ENCODE measurements around the gene TMEM178A.

Gene TMEM178A

GRCh38 chr2:39723497-39723896, 57.8 kb downstream of the TMEM178A start:
- TF ChIP-seq CEBPB (IDR thresholded peaks at IDR 0.05): no peak
- TF ChIP-seq TAF1 (IDR thresholded peaks at IDR 0.05; ENCODE audit: low read depth): no peak
- TF ChIP-seq ZBTB7A (IDR thresholded peaks at IDR 0.05; ENCODE audit: low read depth): no peak
- no peak for TF ChIP-seq FOXM1 (IDR thresholded peaks at IDR 0.05; ENCODE audit: borderline replicate concordance, low read depth)
- TF ChIP-seq TEAD4 (IDR thresholded peaks at IDR 0.05): no peak
- TF ChIP-seq EP300 (IDR thresholded peaks at IDR 0.05; ENCODE audit: borderline replicate concordance): no peak
- TF ChIP-seq TCF12 (IDR thresholded peaks at IDR 0.05; ENCODE audit: low read depth): no peak
- no peak for TF ChIP-seq CREB1 (IDR thresholded peaks at IDR 0.05; ENCODE audit: low read depth)
- TF ChIP-seq EGR1 (IDR thresholded peaks at IDR 0.05): no peak
- TF ChIP-seq MAX (IDR thresholded peaks at IDR 0.05): no peak
- TF ChIP-seq NFIC (IDR thresholded peaks at IDR 0.05): no peak
- no peak for TF ChIP-seq USF1 (IDR thresholded peaks at IDR 0.05)
- no peak for TF ChIP-seq REST (IDR thresholded peaks at IDR 0.05; ENCODE audit: low read depth)
- TF ChIP-seq RAD21 (IDR thresholded peaks at IDR 0.05; ENCODE audit: low read depth): no peak
- no peak for TF ChIP-seq YY1 (IDR thresholded peaks at IDR 0.05; ENCODE audit: low read depth)

GRCh38 chr2:39723946-39724827, 58.5 kb downstream of the TMEM178A start:
- TF ChIP-seq EGR1 (IDR thresholded peaks at IDR 0.05) (no peak), YY1 (IDR thresholded peaks at IDR 0.05; ENCODE audit: low read depth) (no peak), FOXM1 (IDR thresholded peaks at IDR 0.05; ENCODE audit: borderline replicate concordance, low read depth) (peak; percentile 53), TCF12 (IDR thresholded peaks at IDR 0.05; ENCODE audit: low read depth) (peak; percentile 67), TEAD4 (IDR thresholded peaks at IDR 0.05) (peak; percentile 96), MAX (IDR thresholded peaks at IDR 0.05) (no peak), RAD21 (IDR thresholded peaks at IDR 0.05; ENCODE audit: low read depth) (no peak), NFIC (IDR thresholded peaks at IDR 0.05) (peak; percentile 42; the same call in 1 of the 2 replicates), TAF1 (IDR thresholded peaks at IDR 0.05; ENCODE audit: low read depth) (no peak), ZBTB7A (IDR thresholded peaks at IDR 0.05; ENCODE audit: low read depth) (no peak), CEBPB (IDR thresholded peaks at IDR 0.05) (no peak), REST (IDR thresholded peaks at IDR 0.05; ENCODE audit: low read depth) (no peak), CREB1 (IDR thresholded peaks at IDR 0.05; ENCODE audit: low read depth) (no peak), USF1 (IDR thresholded peaks at IDR 0.05) (no peak), EP300 (IDR thresholded peaks at IDR 0.05; ENCODE audit: borderline replicate concordance) (peak; percentile 75)

- TF ChIP-seq USF1 (IDR thresholded peaks at IDR 0.05): no peak
- TF ChIP-seq TAF1 (IDR thresholded peaks at IDR 0.05; ENCODE audit: low read depth): no peak
- TF ChIP-seq CEBPB (IDR thresholded peaks at IDR 0.05): no peak
- TF ChIP-seq EP300 (IDR thresholded peaks at IDR 0.05; ENCODE audit: borderline replicate concordance): no peak
- TF ChIP-seq REST (IDR thresholded peaks at IDR 0.05; ENCODE audit: low read depth): no peak
- no peak for TF ChIP-seq NFIC (IDR thresholded peaks at IDR 0.05)
- no peak for TF ChIP-seq RAD21 (IDR thresholded peaks at IDR 0.05; ENCODE audit: low read depth)
- TF ChIP-seq EGR1 (IDR thresholded peaks at IDR 0.05): no peak
- no peak for TF ChIP-seq TEAD4 (IDR thresholded peaks at IDR 0.05)
- TF ChIP-seq TCF12 (IDR thresholded peaks at IDR 0.05; ENCODE audit: low read depth): no peak
- TF ChIP-seq CREB1 (IDR thresholded peaks at IDR 0.05; ENCODE audit: low read depth): no peak
- no peak for TF ChIP-seq YY1 (IDR thresholded peaks at IDR 0.05; ENCODE audit: low read depth)
Measured at GRCh38 chr2:39724828-39725144, 59.1 kb downstream of the TMEM178A start.

All from Ishikawa (cell line).